ENCODE data around the gene CAMK1D.

DNA sequence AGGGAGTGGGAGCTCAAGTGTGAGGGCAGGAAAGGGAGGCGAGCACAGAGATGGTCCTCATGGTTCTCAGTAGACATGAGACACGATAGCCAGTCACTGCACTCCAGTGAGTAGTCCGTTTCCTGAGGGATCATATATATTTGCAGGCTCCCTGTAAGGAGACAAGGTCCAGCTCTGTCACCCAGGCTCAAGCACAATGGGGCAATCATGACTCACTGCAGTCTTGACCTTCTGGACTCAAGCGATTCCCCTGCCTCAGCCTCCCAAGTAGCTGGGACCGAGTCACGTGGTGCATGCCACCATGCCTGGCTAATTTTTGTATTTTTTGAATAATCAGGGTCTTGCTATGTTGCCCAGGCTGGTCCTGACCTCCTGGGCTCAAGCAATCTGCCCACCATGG lies 535.5 kb downstream of the CAMK1D start:
- no peak for TF ChIP-seq CTCF (IDR thresholded peaks at IDR 0.05)
- TF ChIP-seq POLR2A (IDR thresholded peaks at IDR 0.05) = no peak
